ENCODE measurements around the gene SAMD10.

Gene SAMD10

DNA sequence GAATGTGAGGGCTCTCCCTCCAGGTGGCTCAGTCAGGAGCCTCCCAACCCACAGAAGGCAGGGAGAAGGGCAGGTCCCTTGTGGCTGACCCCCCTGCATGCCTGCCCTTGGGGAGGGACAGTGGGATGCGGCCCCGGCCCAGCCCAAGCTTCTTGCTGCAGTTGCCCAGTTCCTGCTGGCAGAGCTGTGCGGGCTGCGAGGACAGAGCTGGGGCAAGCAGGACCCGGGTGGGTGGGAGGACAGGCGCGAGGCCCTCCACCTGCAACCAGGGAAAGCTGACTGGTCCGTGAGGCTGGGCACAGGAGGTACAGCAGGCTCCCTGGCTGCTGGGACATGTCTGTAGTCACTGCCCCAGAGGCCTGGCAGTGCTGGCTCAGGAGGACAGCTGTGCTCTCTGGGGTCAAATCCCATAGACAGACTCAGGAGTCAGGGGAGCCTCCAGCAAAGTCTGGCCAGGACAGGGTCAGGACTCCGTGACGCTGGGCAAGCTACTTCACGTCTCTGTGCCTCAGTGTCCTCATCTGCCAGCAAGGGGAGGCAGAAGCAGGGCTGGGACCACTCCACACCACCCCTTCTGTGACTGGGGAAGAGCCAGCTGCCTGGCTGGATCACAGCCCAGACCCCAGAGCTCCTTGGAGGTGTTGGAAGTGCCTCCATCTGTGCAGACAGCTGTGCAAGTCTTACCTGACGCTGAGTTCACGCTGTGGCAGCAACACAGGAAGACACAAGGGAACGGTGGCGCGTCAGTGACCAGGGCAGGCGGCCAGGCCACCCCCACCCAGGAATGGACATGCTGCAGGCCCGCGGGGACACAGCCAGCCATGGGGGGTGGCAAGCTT is 36.3 kb downstream of the SAMD10 start:
- no peaks in the 10 kb centered on the region for H3K27me3 ChIP-seq (replicated peaks in 2 of 5; ENCODE audit: control insufficient read depth in 4 of 5, insufficient read depth in 5 of 5, low read length in 4 of 5)
- 96% methylated on average over 16 of the region's 19 CpGs for WGBS (ENCODE audit: insufficient coverage)
- H3K9me3 ChIP-seq (ENCODE audit: control extremely low read depth in 1 of 5, control insufficient read depth in 4 of 5, insufficient read depth in 2 of 5, low read depth in 1 of 5, low read length in 4 of 5): no peaks in the 10 kb centered on the region
- H3K27ac ChIP-seq (ENCODE audit: insufficient read depth in 1 of 2, low read depth in 1 of 2, low read length in 2 of 2, poor library complexity in 1 of 2, severe bottlenecking in 2 of 2): no peak overlapping the region
- ChIA-PET CTCF (interaction anchor here (0.8 to 1.0 kb wide), 2 partner anchors 13 to 285 kb away, joined by 3 read pairs; partner anchors contain the start of genes RTEL1 and UCKL1), POLR2A (no interaction called here)
- no peak for DNase-seq
- H3K36me3 ChIP-seq (ENCODE audit: control insufficient read depth in 4 of 4, insufficient read depth in 4 of 4, low read length in 3 of 4): peaks cover 0 to 69% (median 45%) of the 10 kb centered on the region in 4 experiments
- no peak overlapping the region for H3K4me3 ChIP-seq (ENCODE audit: control insufficient read depth in 1 of 7, extremely low read depth in 1 of 7, insufficient read depth in 4 of 7, low read depth in 2 of 7, low read length in 6 of 7)
- H3K4me1 ChIP-seq (ENCODE audit: control extremely low read depth in 1 of 4, control insufficient read depth in 4 of 4, insufficient read depth in 4 of 4, low read length in 3 of 4): peaks cover 0 to 43% (median 26%) of the 10 kb centered on the region in 4 experiments

DNA sequence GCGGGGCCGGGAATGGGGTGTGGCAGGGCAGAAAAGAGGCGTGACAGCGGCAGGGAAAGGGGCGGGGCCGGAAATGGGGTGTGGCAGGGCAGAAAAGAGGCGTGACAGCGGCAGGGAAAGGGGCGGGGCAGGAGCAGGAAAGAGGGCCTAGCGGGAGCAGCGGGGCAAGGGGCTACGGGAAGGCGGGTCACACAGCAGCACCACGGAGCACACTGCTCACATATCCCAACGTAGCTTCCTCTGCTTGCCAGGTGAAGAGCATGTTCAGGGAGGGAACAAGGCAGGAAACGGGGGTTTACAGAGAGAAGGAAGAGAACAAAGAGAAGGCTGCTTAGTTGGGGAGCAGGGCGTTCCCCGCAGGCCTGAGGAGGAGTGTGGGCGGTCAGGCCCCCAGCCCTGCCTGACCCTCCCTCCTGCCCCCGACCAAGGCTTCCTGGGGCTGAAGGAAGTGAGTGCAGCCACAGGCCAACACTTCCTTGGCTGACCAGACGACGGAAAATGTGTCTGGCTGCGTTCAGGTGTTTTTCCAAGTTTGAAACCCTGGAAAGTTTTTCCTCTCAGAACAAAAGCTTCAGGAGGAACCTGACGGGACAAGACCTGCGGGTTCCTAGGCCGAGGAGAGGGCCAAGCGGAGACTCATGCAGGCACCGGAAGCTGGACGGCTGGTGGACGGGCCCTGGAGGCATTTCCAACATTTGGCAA is 37.0 kb downstream of the SAMD10 start:
- Histone ChIP-seq H3K4me1 (ENCODE audit: control extremely low read depth in 1 of 4, control insufficient read depth in 4 of 4, insufficient read depth in 4 of 4, low read length in 3 of 4) (peaks cover 0 to 35% (median 19%) of the 10 kb centered on the region in 4 experiments), H3K27ac (ENCODE audit: insufficient read depth in 1 of 2, low read depth in 1 of 2, low read length in 2 of 2, poor library complexity in 1 of 2, severe bottlenecking in 2 of 2) (no peak overlapping the region), H3K9me3 (ENCODE audit: control extremely low read depth in 1 of 5, control insufficient read depth in 4 of 5, insufficient read depth in 2 of 5, low read depth in 1 of 5, low read length in 4 of 5) (no peaks in the 10 kb centered on the region), H3K4me3 (ENCODE audit: control insufficient read depth in 1 of 7, extremely low read depth in 1 of 7, insufficient read depth in 4 of 7, low read depth in 2 of 7, low read length in 6 of 7) (peak overlapping the region in 3 of 7 experiments; percentile 22 to 26 (median 23)), H3K36me3 (ENCODE audit: control insufficient read depth in 4 of 4, insufficient read depth in 4 of 4, low read length in 3 of 4) (peaks cover 0 to 70% (median 45%) of the 10 kb centered on the region in 4 experiments), H3K27me3 (replicated peaks in 2 of 5; ENCODE audit: control insufficient read depth in 4 of 5, insufficient read depth in 5 of 5, low read length in 4 of 5) (no peaks in the 10 kb centered on the region)
- ChIA-PET POLR2A (no interaction called here), CTCF (interaction anchor here (1.0 kb wide), 1 partner anchor 284 kb away, joined by 3 read pairs; the partner anchor contains the start of gene RTEL1)
- WGBS (ENCODE audit: insufficient coverage): 51% methylated on average over 27 of the region's 30 CpGs
- DNase-seq: peak; percentile 58 to 87 (median 71)

DNA sequence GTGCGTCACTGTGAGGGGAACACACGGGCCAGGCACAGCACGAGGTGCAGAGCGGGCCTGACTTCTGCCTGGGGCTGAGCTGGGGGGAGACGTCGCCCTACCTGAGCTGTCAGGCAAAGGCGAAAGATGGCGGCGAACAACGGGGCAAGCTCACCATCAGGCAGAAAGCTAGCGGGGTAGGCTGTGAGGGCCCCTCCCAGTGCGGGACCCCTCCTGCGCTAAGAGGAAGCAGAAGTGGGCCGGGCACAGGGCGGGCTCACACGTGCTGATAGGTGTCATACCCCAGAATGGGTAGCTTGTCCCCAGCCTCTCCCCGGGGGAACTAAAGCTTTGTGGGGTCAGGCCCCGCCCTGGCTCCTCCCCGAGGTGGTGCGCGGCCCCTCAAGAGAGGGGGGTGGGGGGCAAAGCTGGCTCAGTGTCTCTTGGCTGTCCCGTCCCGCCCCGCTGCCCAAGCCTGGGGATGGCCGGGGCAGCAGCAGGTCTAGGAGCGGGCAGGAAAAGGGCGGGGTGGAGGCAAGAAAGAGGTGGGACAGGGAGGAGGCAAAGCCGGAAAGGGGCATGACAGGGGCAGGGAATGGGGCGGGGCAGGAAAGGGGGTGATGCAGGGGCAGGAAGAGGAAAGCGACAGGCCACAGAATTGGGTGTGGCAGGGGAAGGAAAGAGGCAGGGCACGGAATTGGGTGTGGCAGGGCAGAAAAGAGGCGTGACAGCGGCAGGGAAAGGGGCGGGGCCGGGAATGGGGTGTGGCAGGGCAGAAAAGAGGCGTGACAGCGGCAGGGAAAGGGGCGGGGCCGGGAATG is 38.0 kb downstream of the SAMD10 start:
- ChIA-PET CTCF (interaction anchor here (0.8 to 1.4 kb wide), 4 partner anchors 18 to 39 kb away, joined by 3 to 4 read pairs (median 4); no protein-coding TSS in a partner anchor), POLR2A (interaction anchor here (1.0 kb wide), 1 partner anchor 39 kb away, joined by 3 read pairs; no protein-coding TSS in a partner anchor)
- peak overlapping the region in 2 of 7 experiments; percentile 33 to 40 for H3K4me3 ChIP-seq (ENCODE audit: control insufficient read depth in 1 of 7, extremely low read depth in 1 of 7, insufficient read depth in 4 of 7, low read depth in 2 of 7, low read length in 6 of 7)
- WGBS (ENCODE audit: insufficient coverage): 54% methylated on average over 24 of the region's 39 CpGs
- H3K27me3 ChIP-seq (replicated peaks in 2 of 5; ENCODE audit: control insufficient read depth in 4 of 5, insufficient read depth in 5 of 5, low read length in 4 of 5): no peaks in the 10 kb centered on the region
- H3K27ac ChIP-seq (ENCODE audit: insufficient read depth in 1 of 2, low read depth in 1 of 2, low read length in 2 of 2, poor library complexity in 1 of 2, severe bottlenecking in 2 of 2): no peak overlapping the region
- H3K36me3 ChIP-seq (ENCODE audit: control insufficient read depth in 4 of 4, insufficient read depth in 4 of 4, low read length in 3 of 4): peaks cover 0 to 72% (median 45%) of the 10 kb centered on the region in 4 experiments
- peak; percentile 80 to 89 (median 86) for DNase-seq
- peaks cover 0 to 32% (median 17%) of the 10 kb centered on the region in 4 experiments for H3K4me1 ChIP-seq (ENCODE audit: control extremely low read depth in 1 of 4, control insufficient read depth in 4 of 4, insufficient read depth in 4 of 4, low read length in 3 of 4)
- no peaks in the 10 kb centered on the region for H3K9me3 ChIP-seq (ENCODE audit: control extremely low read depth in 1 of 5, control insufficient read depth in 4 of 5, insufficient read depth in 2 of 5, low read depth in 1 of 5, low read length in 4 of 5)

DNA sequence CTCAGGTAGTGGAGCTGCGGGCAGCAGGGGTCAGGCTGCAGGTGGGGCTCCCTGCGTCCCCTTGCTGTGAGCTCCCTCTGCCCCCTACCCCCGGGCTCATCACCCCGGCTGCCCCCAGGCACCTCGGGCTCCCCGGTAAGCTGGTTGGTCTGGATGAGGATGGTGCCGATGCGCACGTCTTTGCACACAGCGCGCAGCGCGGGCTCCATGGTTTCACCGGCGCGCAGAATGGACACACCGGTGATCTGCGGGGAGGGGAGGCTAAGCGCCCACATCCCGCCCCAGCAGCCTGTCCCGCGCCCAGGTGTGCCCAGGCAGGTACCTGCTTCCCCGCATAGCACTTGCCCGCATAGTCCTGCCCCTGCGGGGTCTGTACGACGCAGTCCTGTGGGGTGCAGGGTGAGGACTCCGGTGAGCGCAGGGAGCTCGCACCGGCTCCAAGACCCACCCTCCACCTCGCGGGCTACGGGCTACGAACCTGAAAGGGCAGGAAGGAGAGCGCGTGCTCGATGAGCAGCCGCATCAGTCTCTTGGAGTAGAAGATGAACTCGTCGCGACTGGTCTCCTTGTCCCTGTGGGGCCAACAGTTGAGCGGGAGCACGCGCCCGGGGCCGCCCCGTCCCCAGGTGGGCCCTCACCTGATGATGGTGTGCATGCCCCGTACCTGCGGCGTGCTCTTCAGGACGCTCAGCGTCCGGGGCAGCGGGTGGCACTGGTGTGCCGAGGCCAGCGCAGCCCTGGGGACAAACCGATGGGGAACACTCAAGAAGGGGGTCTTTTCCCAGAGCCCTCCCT is 38.8 kb downstream of the SAMD10 start:
- CTCF ChIA-PET: interaction anchor here (1.1 to 1.4 kb wide), 3 partner anchors 17 to 40 kb away, joined by 3 to 4 read pairs (median 4); no protein-coding TSS in a partner anchor
- Histone ChIP-seq H3K4me1 (ENCODE audit: control extremely low read depth in 1 of 4, control insufficient read depth in 4 of 4, insufficient read depth in 4 of 4, low read length in 3 of 4) (peaks cover 0 to 32% (median 17%) of the 10 kb centered on the region in 4 experiments), H3K27ac (ENCODE audit: insufficient read depth in 1 of 2, low read depth in 1 of 2, low read length in 2 of 2, poor library complexity in 1 of 2, severe bottlenecking in 2 of 2) (no peak overlapping the region), H3K4me3 (ENCODE audit: control insufficient read depth in 1 of 7, extremely low read depth in 1 of 7, insufficient read depth in 4 of 7, low read depth in 2 of 7, low read length in 6 of 7) (peak overlapping the region in 2 of 7 experiments; percentile 8 to 40), H3K9me3 (ENCODE audit: control extremely low read depth in 1 of 5, control insufficient read depth in 4 of 5, insufficient read depth in 2 of 5, low read depth in 1 of 5, low read length in 4 of 5) (no peaks in the 10 kb centered on the region), H3K36me3 (ENCODE audit: control insufficient read depth in 4 of 4, insufficient read depth in 4 of 4, low read length in 3 of 4) (peaks cover 0 to 70% (median 46%) of the 10 kb centered on the region in 4 experiments), H3K27me3 (replicated peaks in 2 of 5; ENCODE audit: control insufficient read depth in 4 of 5, insufficient read depth in 5 of 5, low read length in 4 of 5) (no peaks in the 10 kb centered on the region)
- POLR2A ChIA-PET: interaction anchor here (1.0 kb wide), 1 partner anchor 40 kb away, joined by 3 read pairs; no protein-coding TSS in a partner anchor
- 97% methylated on average over 52 of the region's 58 CpGs for WGBS (ENCODE audit: insufficient coverage)
- no peak for DNase-seq

DNA sequence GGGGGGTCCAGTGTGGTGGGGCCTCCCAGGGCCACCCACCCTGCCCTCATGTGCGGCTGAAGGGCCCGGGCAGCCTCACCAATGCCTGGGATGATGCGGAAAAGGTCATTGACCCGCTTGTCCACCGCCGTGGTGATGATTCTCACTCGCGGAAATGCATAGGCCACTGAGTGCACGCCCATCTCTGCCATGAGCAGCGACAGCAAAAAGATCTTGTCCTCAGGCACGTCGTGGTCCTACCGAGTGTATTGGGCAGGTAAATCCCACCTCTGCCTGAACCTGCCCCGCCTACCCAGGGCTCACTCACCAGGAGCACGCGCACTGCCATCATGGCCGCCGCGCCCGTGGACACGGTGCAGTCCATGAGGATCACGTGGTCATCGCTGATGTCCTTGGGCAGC is 39.4 kb downstream of the SAMD10 start:
- no peak overlapping the region for H3K27ac ChIP-seq (ENCODE audit: insufficient read depth in 1 of 2, low read depth in 1 of 2, low read length in 2 of 2, poor library complexity in 1 of 2, severe bottlenecking in 2 of 2)
- CTCF ChIA-PET: interaction anchor here (1.1 kb wide), 1 partner anchor 17 kb away, joined by 3 read pairs; no protein-coding TSS in a partner anchor
- H3K27me3 ChIP-seq (replicated peaks in 2 of 5; ENCODE audit: control insufficient read depth in 4 of 5, insufficient read depth in 5 of 5, low read length in 4 of 5): no peaks in the 10 kb centered on the region
- peaks cover 0 to 32% (median 17%) of the 10 kb centered on the region in 4 experiments for H3K4me1 ChIP-seq (ENCODE audit: control extremely low read depth in 1 of 4, control insufficient read depth in 4 of 4, insufficient read depth in 4 of 4, low read length in 3 of 4)
- WGBS (ENCODE audit: insufficient coverage): 98% methylated on average over 22 of the region's 23 CpGs
- DNase-seq: no peak
- no peaks in the 10 kb centered on the region for H3K9me3 ChIP-seq (ENCODE audit: control extremely low read depth in 1 of 5, control insufficient read depth in 4 of 5, insufficient read depth in 2 of 5, low read depth in 1 of 5, low read length in 4 of 5)
- no peak overlapping the region for H3K4me3 ChIP-seq (ENCODE audit: control insufficient read depth in 1 of 7, extremely low read depth in 1 of 7, insufficient read depth in 4 of 7, low read depth in 2 of 7, low read length in 6 of 7)
- POLR2A ChIA-PET: no interaction called here
- peaks cover 0 to 70% (median 45%) of the 10 kb centered on the region in 4 experiments for H3K36me3 ChIP-seq (ENCODE audit: control insufficient read depth in 4 of 4, insufficient read depth in 4 of 4, low read length in 3 of 4)
